ENCODE results near the gene ALDH1L1. TPM values are rescaled to one million over a fixed set of nuclear protein-coding genes. Genes with fewer than 3 reads are reported as not detected.
A peak's percentile ranks its signal among the peaks of the same experiment; 100 is the strongest.

Gene ALDH1L1
- total and polyA plus RNA-seq, 2 of the 4 experiments (the other 2 are of a cell fraction), result not detected

GRCh38 chr3:126102530-126102951, 77.8 kb downstream of the ALDH1L1 start:
- Histone ChIP-seq H3K9me3 (ENCODE audit: control insufficient read depth, insufficient read depth, low read length) (no peaks in the 10 kb centered on the region), H3K79me1 (ENCODE audit: low read depth in 1 of 2, low read length in 2 of 2) (no peaks in the 10 kb centered on the region), H3K4me3 (ENCODE audit: insufficient read depth, low read depth, low read length) (no peak overlapping the region), H4K91ac (ENCODE audit: insufficient read depth, low read depth, low read length) (no peak overlapping the region), H3K4ac (ENCODE audit: low read depth, low read length) (no peak overlapping the region), H2AK9ac (replicated peaks; ENCODE audit: low read depth, low read length, poor library complexity) (peak overlapping the region; percentile 57), H3K4me1 (ENCODE audit: control insufficient read depth, insufficient read depth, low read length) (peaks cover 10% of the 10 kb centered on the region), H3K4me2 (ENCODE audit: low read depth, low read length) (no peak overlapping the region), H3K14ac (replicated peaks; ENCODE audit: low read depth, low read length) (no peak overlapping the region), H3K18ac (ENCODE audit: low read depth, low read length) (no peak overlapping the region; the same call in 1 of the 2 replicates), H3K27me3 (ENCODE audit: control insufficient read depth, insufficient read depth, low read length) (no peaks in the 10 kb centered on the region; the same call in 1 of the 2 replicates), H2AFZ (replicated peaks; ENCODE audit: low read length, poor library complexity) (peak overlapping the region; percentile 34), H3K9me1 (ENCODE audit: insufficient read depth, low read length) (peaks cover 6% of the 10 kb centered on the region; the same call in 1 of the 2 replicates), H3K36me3 (ENCODE audit: control insufficient read depth, insufficient read depth, low read length) (no peaks in the 10 kb centered on the region), H4K8ac (ENCODE audit: low read depth in 2 of 2, low read length in 2 of 2) (no peak overlapping the region), H2BK5ac (ENCODE audit: low read depth, low read length, poor library complexity, severe bottlenecking) (no peak overlapping the region), H2BK120ac (ENCODE audit: low read depth, low read length) (no peak overlapping the region), H4K5ac (ENCODE audit: low read depth, low read length) (0 out of 2 replicates have a peak overlapping the region, but pooled peaks have one; percentile 8), H3K9ac (ENCODE audit: low read depth, low read length) (no peak overlapping the region), H3K27ac (ENCODE audit: insufficient read depth, low read length) (no peak overlapping the region), H3K23ac (ENCODE audit: low read depth, low read length) (no peak overlapping the region), H2BK20ac (ENCODE audit: low read depth, low read length) (no peak overlapping the region), H2AK5ac (ENCODE audit: low read depth, low read length) (no peak overlapping the region), H4K20me1 (ENCODE audit: insufficient read depth, low read length) (no peaks in the 10 kb centered on the region), H3K56ac (ENCODE audit: extremely low read depth, insufficient read depth, low read length) (no peak overlapping the region), H2BK15ac (ENCODE audit: low read depth, low read length) (no peak overlapping the region)
- intact Hi-C loops (cut with micrococcal nuclease), result no loop called here
- CTCF ChIA-PET, result no interaction called here
- dilution Hi-C loops (cut with HindIII; ENCODE audit: low sequenced_read_pairs, unreplicated experiment), result no loop called here
- POLR2A ChIA-PET (ENCODE audit: unreplicated experiment), result no interaction called here
- TF ChIP-seq RFX5 (IDR thresholded peaks at IDR 0.05; ENCODE audit: low read depth, low read length), result no peak
- TF ChIP-seq USF2 (IDR thresholded peaks at IDR 0.05; ENCODE audit: low read depth, low read length), result no peak
- TF ChIP-seq CTCF (conservative IDR thresholded peaks at IDR 0.05; ENCODE audit: low read depth, low read length), result no peak
- TF ChIP-seq MAFK (IDR thresholded peaks at IDR 0.05; ENCODE audit: low read depth, low read length), result no peak
- no peak for TF ChIP-seq RAD21 (IDR thresholded peaks at IDR 0.05; ENCODE audit: low read length)
- no peak for TF ChIP-seq CHD1 (IDR thresholded peaks at IDR 0.05; ENCODE audit: low read depth, low read length)
- no peak for TF ChIP-seq ELK1 (IDR thresholded peaks at IDR 0.05; ENCODE audit: borderline replicate concordance, low read depth, low read length)
- TF ChIP-seq MXI1 (IDR thresholded peaks at IDR 0.05; ENCODE audit: borderline replicate concordance, low read depth, low read length), result no peak
- TF ChIP-seq RCOR1 (IDR thresholded peaks at IDR 0.05; ENCODE audit: insufficient replicate concordance, low read length), result no peak
- TF ChIP-seq FOS (IDR thresholded peaks at IDR 0.05; ENCODE audit: low read depth, low read length), result no peak
- TF ChIP-seq SMC3 (IDR thresholded peaks at IDR 0.05; ENCODE audit: low read depth, low read length), result no peak
- no peak for TF ChIP-seq MAZ (IDR thresholded peaks at IDR 0.05; ENCODE audit: borderline replicate concordance, low read depth, low read length)
- no peak for TF ChIP-seq POLR2A (IDR thresholded peaks at IDR 0.05; ENCODE audit: low read depth, low read length)
- no peak for TF ChIP-seq BHLHE40 (IDR thresholded peaks at IDR 0.05; ENCODE audit: low read depth, low read length)
- no peak for TF ChIP-seq CEBPB (IDR thresholded peaks at IDR 0.05; ENCODE audit: low read depth, low read length)
- no peak for TF ChIP-seq NFE2L2 (IDR thresholded peaks at IDR 0.05; ENCODE audit: low read depth, low read length)
- peak; percentile 38 for ATAC-seq (ENCODE audit: low read depth)
- in situ Hi-C loops (cut with MboI; ENCODE audit: low sequenced_read_pairs), result no loop called here
- WGBS, 2 experiments (ENCODE audit: extremely low coverage in 2 of 2, insufficient read length in 1 of 2), result 30% methylated on average over 2 of the region's 5 CpGs; no CpG with 5 or more reads in 1 of the 2 experiments
- DNase-seq, result peak; percentile 19
- no TSS peak for BruUV-seq (replicated peaks)
